Ecto neural progenitor cell (in vitro differentiated cells): Measurements from ENCODE around the gene PRR33.

Source experiments
- DNase-seq: peaks from one replicate; pipeline ENCODE4 v3.0.0-alpha.2; 2018; ENCODE audit warnings: low spot score

The PRR33 gene

DNA sequence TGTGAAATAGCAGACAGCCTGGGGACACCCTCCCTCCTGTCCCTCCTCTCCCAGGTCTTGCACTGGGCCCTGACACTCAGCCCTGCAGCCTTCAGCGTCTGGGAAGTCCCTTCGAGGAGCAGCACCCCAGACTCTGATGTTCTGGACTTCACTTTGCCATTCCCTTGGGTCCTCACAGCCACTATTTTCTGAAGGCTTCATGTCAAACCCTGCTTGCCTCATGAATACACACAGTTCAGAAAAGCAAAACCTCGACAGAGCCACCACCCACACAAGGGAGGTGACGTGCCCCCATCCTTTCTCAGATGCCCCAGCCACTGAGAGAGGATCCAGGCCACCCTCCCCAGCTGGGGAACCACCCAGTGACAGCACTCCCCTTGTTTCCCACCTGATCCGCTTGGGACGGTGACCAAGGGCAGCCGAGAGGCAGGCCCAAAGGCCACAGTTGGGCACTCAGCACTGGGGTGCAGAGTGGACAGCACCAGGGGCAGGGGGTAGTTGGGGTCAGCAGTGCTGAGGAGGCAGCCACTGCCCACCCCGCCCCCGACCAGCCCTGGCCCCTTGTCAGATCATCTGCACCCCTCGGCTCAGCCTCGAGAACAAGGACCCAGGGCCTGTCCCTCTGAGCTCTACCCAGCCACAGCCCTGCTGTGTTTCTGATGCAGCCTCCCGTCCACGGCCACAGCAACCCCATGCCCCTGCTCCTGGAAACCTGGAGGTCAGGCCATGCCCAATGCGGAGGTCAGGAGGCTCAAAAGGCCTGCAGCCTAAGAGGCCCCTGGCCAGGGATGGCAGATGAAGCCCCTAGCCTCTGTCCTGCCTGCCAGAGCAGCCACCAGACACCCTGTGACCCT lies 24.7 kb upstream of the PRR33 start:
- DNase-seq: no peak

DNA sequence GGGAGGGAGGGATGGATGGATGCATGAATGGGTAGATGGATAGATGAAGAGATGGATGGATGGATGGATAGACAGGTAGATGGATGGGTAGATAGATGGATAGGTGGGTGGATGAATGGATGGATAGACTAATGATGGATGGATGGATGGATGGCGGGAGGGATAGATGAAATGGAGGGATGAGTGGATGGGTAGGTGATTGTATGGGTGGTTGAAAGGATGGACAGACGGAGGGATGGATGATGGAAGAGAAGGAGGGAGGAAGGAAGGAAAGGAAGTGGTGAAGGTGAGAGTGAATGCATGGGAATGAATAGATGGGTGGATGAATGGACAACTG lies 24.1 kb upstream of the PRR33 start:
- DNase-seq: no peak

DNA sequence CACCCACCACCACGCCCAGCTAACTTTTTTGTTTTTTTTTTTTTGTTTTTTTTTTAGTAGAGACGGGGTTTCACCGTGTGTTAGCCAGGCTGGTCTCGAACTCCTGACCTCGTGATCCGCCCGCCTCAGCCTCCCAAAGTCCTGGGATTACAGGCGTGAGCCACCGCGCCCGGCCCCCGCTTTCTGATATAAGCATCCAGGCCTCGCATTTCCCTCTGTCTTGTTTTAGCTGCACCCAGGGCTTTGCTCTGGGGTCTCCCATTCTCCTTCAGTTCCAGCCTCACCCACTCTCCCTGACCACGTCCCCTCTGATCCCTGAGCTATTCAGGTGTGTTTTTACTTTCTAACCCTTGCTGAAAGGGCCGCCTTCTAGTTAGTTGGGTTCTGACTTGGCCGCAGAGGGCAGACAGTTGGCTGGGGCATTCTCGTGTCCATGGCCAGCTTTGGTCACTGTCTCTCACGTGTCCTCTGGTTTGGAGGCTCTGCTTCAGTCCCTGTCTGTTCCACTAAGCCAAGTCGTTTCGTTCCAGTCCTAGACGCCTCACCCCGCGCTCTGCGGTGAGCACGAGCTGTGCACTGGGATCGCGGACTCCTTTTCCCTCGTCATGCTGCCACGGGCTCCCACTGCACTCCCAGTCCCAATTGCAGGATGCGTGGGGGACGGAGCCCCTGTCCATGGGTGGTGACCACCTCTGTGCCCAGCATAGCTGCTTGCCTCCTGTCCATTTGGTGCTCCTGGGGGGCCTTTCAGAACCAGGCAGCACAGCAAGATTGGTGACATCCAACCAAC lies 21.8 kb upstream of the PRR33 start:
- no peak for DNase-seq

DNA sequence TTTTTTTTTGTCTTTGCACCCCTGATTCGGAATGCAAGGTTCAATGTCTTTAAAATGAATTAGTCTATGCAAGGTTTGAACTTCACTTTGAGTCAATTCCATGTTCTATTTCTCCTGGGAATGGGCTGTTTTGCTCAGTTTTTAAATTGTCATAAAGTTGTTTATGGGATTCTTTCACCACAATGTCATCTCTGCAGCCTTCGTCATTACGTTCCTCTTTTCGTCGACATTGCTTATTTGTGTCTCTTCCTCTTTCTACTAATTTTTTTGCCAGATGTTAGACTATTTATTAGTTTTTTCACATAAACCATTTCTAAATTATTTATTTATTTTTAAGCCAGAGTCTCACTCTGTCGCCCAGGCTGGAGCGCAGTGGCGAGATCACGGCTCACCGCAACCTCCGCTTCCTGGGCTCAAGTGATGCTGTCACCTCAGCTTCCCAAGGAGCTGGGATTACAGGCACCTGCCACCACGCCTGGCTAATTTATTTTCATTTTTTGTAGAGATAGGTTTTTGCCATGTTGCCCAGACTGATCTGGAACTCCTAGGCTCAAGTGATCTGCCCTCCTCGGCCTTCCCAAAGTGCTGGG lies 20.7 kb upstream of the PRR33 start:
- no peak for DNase-seq

DNA sequence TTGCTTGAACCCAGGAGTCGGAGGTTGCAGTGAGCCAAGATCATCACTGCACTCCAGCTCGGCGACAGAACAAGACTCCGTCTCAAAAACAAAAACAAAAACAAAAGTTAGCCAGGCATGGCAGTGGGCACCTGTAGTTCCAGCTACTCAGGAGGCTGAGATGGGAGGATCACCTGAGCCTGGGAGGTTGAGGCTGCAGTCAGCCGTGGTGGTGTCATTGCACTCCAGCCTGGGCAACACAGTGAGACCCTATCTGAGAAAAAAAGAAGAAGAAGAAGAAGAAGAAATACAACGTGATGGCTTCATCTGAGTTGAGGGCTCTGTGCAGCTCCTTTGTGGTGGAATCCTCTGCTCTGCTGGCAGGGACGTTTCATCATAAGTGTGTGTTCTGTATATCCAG lies 17.8 kb upstream of the PRR33 start:
- DNase-seq: no peak

DNA sequence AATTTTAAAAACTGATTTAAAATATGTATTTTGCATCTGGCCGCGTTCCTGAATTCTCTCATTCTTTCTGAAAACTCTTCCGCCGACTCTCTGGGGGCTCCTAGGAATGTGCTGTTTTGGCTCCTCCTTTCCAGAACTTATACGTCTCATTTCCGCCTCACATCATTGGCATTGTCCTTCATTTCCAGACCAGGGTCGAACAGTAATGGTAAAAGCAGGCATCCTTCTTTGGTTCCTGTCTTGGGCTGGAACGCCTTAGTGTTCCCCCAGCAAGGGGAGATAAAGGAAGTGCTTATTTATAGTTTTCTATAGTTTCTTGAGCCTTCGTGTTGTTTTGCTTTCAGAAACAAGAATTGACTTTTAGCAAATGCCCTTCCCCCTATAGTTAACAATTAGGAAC lies 16.9 kb upstream of the PRR33 start:
- no peak for DNase-seq

DNA sequence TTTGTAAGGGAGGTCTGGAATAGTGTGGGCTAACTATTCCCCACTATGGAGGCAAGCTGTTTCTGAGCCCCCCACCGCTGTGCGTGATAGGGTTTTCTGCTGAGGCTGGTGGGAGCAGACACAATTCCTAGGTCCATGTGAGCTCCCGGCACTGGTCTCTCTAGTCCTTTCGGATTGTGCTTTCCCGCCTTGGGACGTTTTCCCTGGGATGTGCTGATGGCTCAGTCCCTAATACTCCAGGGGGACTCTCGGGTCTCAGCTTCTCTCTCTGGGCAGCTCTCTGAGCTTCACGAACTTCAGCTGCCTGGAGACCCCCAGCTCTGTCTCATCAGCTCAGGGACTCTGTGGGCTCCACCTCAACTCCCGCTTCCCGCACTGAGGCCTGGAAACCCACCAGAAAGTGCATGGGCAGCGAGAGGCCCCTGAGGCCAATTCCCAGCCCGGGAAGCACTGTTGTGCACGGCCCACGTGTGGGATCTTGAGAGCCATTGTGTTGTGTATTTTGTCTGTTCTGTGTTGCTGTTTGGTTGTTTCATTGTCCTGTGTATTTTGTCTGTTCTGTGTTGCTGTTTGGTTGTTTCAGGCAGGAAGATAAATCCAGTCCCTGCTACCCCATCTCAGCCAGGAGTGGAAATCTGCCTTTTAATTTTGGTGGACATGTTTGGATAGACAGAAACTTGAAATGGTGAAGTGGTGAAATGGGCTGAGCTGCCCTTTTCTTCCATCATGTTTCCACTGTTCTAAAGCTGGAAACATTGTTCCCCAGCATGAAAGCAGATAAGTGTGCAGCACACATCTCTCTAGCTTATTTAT lies 15.1 kb upstream of the PRR33 start:
- DNase-seq: peak; percentile 48

DNA sequence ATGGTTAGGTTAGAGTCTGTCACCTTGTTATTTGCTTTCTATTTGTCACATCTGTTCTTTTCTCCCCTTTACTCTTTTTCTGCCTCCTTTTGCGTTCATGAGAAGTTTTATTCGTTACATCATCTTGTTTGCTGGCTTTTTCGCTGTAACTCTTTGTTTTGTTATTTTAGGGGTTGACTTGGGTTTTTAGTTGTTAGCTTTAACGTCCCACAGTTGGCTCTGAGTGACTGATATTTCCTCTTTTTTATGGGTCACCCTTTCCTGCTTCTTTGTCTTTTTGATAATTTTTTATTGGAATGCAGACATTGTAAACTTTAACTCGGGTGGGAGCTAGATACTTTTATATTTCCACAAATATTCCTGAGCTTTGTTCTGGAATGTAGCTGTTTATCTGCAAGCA lies 14.5 kb upstream of the PRR33 start:
- DNase-seq: no peak

DNA sequence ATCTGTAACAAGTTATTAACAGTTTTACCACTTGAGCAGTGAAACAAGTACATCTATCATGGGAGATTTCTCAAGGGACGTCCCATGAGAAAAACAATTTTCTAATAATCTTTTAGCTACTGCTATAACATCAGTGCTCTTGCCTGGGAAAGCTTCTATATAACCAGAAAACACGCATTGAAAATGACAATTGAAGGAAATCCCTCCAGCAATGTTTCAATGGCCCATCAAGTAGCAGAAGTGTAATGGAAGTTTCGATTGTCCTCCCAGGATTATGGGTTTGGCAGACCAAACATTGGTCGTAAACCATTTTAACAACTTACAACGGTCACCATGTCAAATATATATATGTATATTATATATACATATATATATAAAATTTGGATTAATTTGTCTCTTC lies 8.0 kb upstream of the PRR33 start:
- no peak for DNase-seq

DNA sequence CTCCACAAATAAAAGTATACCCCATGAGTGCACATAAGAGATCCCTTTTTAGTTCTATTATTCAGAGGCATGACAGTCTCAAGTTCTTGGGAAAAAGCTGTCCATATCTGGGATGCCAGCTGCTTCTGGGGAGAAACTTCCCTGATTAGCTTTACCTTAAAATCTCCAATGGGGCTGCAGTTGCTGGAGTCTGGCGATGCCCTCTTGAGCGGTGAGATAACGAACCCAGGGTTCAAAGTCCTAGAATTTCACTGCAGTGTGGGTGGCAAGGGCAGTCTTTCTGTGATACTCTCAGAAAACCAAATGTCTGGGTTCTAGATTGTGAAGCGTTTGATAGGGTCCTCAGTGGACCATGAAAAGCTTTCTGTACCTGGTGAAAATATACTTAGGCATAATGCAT lies 7.4 kb upstream of the PRR33 start:
- no peak for DNase-seq

DNA sequence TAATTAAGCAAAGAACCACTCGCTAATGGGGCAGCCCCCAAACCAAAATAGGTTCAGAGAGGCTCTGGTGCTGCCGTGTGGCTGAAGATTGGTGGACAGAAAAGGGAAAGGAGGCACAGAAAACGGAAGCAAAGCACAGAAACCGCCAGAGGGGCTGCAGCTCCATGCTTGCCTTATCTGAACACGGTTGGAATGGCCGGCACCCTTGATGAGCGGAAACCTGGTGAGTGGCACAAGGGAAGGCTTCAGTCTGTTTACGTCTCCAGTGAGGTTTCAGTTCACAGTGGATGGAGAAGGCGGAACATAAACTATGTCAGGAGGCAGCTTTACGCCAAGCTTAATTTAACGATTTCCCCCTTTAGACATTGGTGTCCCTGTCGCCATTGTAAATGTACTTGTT lies 5.2 kb upstream of the PRR33 start:
- no peak for DNase-seq

DNA sequence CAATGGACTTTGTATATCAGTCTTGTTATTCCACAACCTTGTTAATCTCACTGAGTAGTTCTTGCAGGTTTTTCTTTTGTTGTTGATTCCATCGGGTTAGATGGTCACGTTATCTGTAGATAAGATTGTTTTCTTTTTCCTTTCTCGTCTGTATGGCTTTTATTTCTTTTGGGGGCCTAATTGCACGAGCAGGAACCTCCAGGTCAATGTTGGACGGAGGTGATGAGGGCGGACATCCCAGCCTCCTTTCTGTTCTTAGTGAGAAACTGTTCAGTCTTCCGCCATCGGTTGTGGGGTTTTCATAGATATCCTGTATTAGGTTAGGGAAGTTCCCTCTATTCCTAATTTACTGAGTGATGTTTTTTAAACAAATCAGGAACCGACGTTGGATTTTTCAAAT lies 4.8 kb upstream of the PRR33 start:
- no peak for DNase-seq

DNA sequence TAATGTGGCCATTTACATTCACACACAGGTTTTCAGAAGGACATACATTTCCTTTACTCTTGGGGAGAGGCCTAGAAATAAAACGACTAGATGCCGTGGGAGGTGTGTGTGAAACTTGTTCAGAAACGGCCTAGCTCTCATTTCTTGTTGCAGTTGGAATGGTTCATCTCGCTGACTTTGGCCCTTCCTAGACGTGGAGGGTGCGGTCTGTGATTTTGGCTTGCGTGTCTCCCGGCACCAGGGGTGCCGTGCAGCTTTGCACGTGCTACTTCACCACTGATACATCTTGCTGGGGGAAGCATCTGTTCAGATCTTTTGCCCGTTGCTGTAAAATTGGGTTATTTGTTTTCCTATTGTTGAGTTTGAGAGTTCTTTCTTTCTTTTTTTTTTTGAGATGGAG lies 3.1 kb upstream of the PRR33 start:
- DNase-seq: no peak

DNA sequence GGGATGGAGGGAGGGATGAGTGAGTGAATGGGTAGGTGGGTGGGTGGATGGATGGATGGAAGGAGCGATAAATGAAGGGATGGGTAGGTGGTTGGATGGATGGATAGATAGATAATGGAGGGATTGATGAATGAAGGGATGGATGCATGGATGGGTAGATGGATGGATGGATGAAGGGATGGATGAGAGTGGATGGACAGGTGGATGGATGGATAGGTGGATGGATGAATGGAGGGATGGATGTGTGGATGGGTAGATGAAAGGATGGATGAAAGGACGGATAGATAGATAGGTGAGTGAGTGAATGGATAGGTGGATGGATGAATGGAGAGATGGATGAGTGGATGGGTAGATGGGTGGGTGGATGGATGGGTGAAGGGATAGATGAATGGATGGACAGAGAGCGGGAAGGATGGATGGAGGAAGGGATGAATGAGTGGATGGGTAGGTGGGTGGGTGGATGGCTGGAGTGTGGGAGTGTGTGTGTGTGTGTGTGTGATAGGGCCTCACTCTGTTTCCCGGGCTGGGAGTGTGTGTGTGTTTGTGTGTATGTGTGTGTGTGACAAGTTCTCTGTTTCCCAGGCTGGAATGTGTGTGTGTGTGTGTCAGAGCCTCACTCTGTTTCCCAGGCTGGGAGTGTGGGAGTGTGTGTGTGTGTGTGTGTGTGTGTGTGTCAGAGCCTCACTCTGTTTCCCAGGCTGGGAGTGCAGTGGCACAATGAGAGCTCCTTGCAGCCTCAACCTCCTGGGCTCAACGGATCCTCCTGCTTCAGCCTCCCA lies 2.1 kb upstream of the PRR33 start:
- no peak for DNase-seq

DNA sequence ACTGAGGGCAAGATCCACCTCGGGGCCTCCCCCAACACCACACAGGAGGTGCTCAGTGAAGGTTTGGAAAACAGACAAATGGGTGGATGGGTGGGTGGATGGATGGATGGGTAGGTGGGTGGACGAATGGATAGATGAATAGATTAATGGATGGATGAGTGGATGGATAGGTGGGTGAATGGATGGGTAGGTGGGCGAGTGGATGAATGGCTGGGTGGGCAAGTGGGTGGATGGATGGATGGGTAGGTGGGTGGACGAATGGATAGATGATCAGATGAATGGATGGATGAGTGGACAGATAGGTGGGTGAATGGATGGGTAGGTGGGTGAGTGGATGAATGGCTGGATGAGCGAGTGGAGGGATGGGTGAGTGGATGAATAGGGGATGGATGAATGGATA lies 863 bp upstream of the PRR33 start:
- no peak for DNase-seq

DNA sequence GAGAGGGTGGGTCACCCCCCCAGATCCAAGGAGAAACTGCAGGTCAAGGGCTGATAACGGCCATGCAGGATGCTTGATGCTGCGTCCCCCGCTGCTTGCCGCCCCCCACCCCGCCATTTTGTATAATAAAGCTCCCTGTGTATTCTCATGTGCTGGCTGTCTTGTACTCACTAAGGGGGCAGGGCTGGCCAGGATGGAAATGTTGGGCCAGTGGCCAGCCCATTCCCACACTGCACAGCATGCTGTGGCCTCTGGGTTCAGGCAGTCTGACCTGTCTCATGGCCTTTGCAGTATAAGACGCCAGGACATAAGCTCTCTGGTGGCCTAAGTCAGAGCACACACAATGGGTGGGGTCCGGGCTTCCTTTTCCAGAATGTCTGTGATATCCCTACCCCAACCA lies 421 bp upstream of the PRR33 start:
- no peak for DNase-seq

DNA sequence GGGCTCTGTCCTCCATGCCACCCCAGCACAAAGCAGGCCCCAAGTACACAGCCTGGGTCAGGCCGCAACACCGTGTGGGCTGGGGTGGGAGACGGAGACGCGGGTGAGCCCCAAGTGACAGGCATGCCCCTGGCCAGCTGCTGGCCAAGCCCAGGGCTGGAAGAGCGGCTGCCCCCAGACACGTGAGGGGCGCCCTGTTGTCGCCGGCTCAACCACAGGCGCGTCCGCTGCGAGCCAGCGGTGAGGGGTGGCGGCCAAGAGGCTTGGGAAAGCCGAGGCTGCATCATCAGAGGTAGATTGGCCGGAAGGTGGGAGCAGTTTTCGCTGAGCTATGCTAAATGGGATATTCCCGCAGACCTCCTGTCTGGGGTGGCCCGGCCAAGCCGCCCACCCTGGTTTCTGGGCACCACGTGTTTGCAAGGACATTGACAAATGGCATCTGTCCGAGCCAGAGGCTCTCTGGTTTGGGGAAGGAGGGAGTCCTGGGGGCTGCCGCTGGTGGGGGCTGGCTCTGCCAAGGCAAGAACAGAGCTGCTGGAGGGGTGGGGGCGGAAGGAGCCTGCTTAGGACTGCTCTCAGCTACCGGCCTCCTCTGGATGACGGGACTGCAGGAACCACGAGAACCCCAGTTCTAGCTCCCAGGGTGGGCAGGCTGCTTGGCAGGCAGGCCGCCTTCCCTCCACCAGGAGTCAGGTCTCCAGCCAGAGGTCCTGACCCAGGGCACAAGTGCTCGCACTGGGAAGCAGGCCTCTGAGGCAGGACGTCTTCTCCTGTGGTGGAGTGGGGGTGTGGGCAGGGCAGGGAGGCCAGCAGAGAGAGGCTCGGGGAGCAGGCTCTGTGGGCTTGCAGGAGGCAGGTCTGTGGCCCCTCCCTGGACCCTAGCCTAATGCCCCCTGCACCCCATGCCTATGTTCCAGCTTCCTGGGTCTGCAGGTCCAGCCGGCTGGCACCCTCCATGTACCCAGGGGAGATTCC lies 552 bp downstream of the PRR33 start:
- DNase-seq: no peak

DNA sequence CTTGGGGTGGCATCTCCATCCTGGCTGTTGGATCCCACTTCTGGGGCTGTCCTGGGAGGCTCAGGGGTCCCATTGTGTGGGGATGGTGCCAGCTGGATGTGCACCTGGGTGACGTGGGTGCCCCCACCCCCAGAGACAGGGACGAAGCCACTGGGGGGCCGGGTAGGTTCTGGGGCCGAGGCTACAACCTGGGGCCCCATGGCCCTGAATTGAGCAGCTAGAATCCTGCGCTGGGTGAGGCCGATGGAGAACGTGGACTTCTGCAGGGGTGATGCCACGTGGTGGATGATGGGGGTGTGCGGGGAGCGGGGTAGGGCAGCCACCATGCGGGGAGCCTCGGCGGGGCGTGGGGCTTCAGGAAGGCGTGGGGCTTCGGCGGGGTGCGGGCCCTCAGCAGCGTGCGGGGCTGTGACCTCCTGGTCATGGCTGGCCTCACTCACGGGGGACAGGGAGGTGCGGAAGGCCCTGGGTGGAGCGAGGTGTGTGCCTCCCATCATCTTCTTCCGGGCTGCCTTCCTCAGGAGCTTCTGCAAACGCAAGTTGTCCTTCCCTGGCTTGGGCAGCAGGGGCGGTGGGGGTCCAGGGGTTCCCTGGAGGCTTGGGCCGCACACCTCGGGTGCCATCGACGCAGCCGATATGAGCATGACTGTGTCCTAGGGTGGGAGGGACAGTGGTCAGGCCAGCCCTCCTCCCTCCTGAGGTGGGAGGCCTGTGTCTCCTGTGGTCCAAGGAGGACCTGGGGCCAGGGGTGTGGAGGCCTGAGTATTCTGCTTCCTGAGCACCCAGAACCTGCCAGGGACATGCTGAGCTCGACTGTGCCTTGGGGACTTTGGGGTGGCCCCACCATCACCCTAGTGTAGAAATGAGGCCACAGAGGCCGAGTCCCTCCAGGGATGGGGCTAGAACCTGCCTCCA lies 1.5 kb downstream of the PRR33 start:
- no peak for DNase-seq

DNA sequence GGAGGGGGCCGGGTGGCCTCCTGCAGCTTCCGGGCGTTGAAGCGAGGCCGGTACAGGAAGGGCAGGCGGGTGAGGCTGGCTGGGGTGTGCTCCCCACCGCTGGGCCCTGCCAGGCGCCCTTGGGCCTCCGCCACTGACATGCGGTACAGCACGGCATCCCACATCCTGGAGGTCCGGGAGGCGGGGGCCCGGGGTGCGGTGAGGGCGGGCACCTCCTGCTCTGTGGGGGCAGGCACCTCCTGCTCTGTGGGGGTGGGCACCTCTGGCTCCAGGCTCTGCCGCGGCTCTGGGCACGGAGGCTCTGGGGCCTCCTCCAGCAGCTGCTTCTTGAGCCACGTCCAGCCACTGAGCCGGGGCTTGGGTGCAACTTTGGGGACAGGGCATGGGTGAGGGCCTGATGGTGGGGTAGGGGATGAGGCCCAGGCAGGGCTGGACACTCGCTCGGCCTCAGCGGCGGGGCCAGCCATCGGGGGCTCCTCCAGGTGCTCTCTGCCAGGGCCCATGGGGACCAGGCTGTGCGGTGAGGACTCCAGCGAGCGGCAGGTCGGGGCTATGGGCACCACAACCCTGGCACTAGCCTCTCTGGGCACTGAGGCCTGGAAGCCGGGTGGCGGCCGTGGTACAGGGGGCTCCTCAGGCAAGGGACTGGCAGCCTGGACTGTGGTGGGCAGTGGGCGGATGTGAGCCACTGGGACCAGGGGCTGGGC lies 2.3 kb downstream of the PRR33 start:
- no peak for DNase-seq
